CD14-positive monocyte (primary cell): Measurements from ENCODE around the gene CARNS1. TPM values are rescaled to one million over a fixed set of nuclear protein-coding genes. Genes with fewer than 3 reads are reported as not detected.

Experiments
- DNase-seq, 3 donors: peaks; one replicate each; pipeline ENCODE4 v3.0.0-alpha.2; 2011 to 2022
- H2AFZ ChIP-seq: 2 replicates; pipeline ENCODE4 v1.6.0; 2012; ENCODE audit warnings: mild to moderate bottlenecking, low read depth, low read length, inconsistent platforms; ENCODE audit not compliant: insufficient read depth, poor library complexity, severe bottlenecking
- H3K27ac ChIP-seq, 2 donors: 1 replicate in 1 of 2; 2 replicates in 1 of 2; pipeline ENCODE4 v1.5.1; 2012 to 2013; ENCODE audit warnings: low read length in 2 of 2, control low read depth in 1 of 2, inconsistent platforms in 1 of 2, low read depth in 1 of 2, mild to moderate bottlenecking in 1 of 2
- H3K27me3 ChIP-seq, 2 donors: one replicate each; pipeline versions ENCODE4 v1.6.0 to v1.6.1; 2011 to 2013; ENCODE audit warnings: low read length in 2 of 2; ENCODE audit not compliant: control insufficient read depth in 2 of 2, insufficient read depth in 2 of 2
- H3K36me3 ChIP-seq, 2 donors: replicated peaks in 1 of 2; 1 replicate in 1 of 2; 2 replicates in 1 of 2; pipeline versions ENCODE4 v1.5.1 to v1.6.1; 2012 to 2013; ENCODE audit warnings: low read length in 2 of 2, control low read depth in 1 of 2, inconsistent platforms in 1 of 2, mild to moderate bottlenecking in 1 of 2; ENCODE audit not compliant: insufficient read depth in 2 of 2, control insufficient read depth in 1 of 2
- H3K4me1 ChIP-seq, 2 donors: 1 replicate in 1 of 2; 2 replicates in 1 of 2; pipeline versions ENCODE4 v1.5.1 to v1.6.1; 2012 to 2013; ENCODE audit warnings: low read length in 2 of 2, control low read depth in 1 of 2, inconsistent platforms in 1 of 2, mild to moderate bottlenecking in 1 of 2, moderate library complexity in 1 of 2; ENCODE audit not compliant: insufficient read depth in 2 of 2, control insufficient read depth in 1 of 2
- H3K4me2 ChIP-seq: replicated peaks from 2 replicates; pipeline ENCODE3; 2012; ENCODE audit warnings: low read length, moderate library complexity, mild to moderate bottlenecking; ENCODE audit not compliant: poor library complexity, severe bottlenecking; ENCODE audit errors: extremely low read depth
- H3K4me3 ChIP-seq, 3 experiments: fragments of 200-600 bp in 1 of 3; sonication (generic) in 1 of 3; replicated peaks in 1 of 3; 1 replicate in 2 of 3; 2 replicates in 1 of 3; pipeline ENCODE4 v1.5.1; 2011 to 2013; ENCODE audit warnings: low read length in 3 of 3, mild to moderate bottlenecking in 3 of 3, control low read depth in 2 of 3, low read depth in 2 of 3, inconsistent platforms in 1 of 3, moderate library complexity in 1 of 3
- H3K79me2 ChIP-seq: 2 replicates; pipeline ENCODE4 v1.6.0; 2012; ENCODE audit warnings: mild to moderate bottlenecking, control low read depth, inconsistent platforms, low read length, moderate library complexity; ENCODE audit not compliant: insufficient read depth
- H3K9ac ChIP-seq: 2 replicates; pipeline ENCODE4 v1.6.0; 2017; ENCODE audit warnings: low read length, mild to moderate bottlenecking; ENCODE audit not compliant: insufficient read depth, poor library complexity, severe bottlenecking
- H3K9me3 ChIP-seq, 2 donors: replicated peaks in 1 of 2; 1 replicate in 1 of 2; 2 replicates in 1 of 2; pipeline versions ENCODE4 v1.5.1 to v1.6.1; 2012 to 2013; ENCODE audit warnings: low read length in 2 of 2, control low read depth in 1 of 2; ENCODE audit not compliant: control insufficient read depth in 1 of 2, insufficient read depth in 1 of 2
- H4K20me1 ChIP-seq: 2 replicates; pipeline ENCODE4 v1.6.0; 2012; ENCODE audit warnings: mild to moderate bottlenecking, low read length, control low read depth, moderate library complexity; ENCODE audit not compliant: insufficient read depth
- H3K27ac Mint-ChIP-seq, 7 donors: one replicate each; pipeline ENCODE4 v1.8.0; 2020; ENCODE audit warnings: mild to moderate bottlenecking in 7 of 7, mixed read lengths in 7 of 7, moderate library complexity in 6 of 7, inconsistent platforms in 2 of 7
- H3K27me3 Mint-ChIP-seq, 3 donors: one replicate each; pipeline ENCODE4 v1.8.0; 2021 to 2022; ENCODE audit warnings: low read depth in 3 of 3, mild to moderate bottlenecking in 3 of 3, mixed read lengths in 3 of 3, moderate library complexity in 3 of 3, inconsistent platforms in 1 of 3
- H3K36me3 Mint-ChIP-seq, 2 donors: one replicate each; pipeline ENCODE4 v1.8.0; 2020; ENCODE audit warnings: mixed read lengths in 2 of 2, inconsistent platforms in 1 of 2, mild to moderate bottlenecking in 1 of 2
- H3K4me1 Mint-ChIP-seq: one replicate; pipeline ENCODE4 v1.8.0; 2020; ENCODE audit warnings: mild to moderate bottlenecking, mixed read lengths
- H3K4me3 Mint-ChIP-seq, 2 donors: one replicate each; pipeline ENCODE4 v1.8.0; 2020; ENCODE audit warnings: mild to moderate bottlenecking in 2 of 2, mixed read lengths in 2 of 2, moderate library complexity in 1 of 2
- H3K9me3 Mint-ChIP-seq, 7 donors: one replicate each; pipeline ENCODE4 v1.8.0; 2020 to 2022; ENCODE audit warnings: mixed read lengths in 7 of 7, mild to moderate bottlenecking in 6 of 7, moderate library complexity in 6 of 7, inconsistent platforms in 2 of 7
- CTCF ChIP-seq: fragments of 200-600 bp; IDR thresholded peaks from one replicate; pipeline ENCODE4 v1.8.0; 2022; ENCODE audit warnings: antibody characterized with exemption, mild to moderate bottlenecking
- WGBS: methylation state at CpG from one replicate; pipeline ENCODE4 v1.1.5; 2013; ENCODE audit warnings: missing lambda C conversion rate; ENCODE audit not compliant: insufficient coverage; 5-methylcytosine and 5-hydroxymethylcytosine counted together
- intact Hi-C, 2 donors: fragments of 100-400 bp; cut with micrococcal nuclease; formaldehyde crosslinking; loops; one replicate each; pipeline versions ENCODE4 v1.15.0 to v1.15.1; 2023
- polyA plus RNA-seq, 3 donors: library from polyadenylated mRNA; depleted of rRNA in 1 of 3; unstranded in 2 of 3; stranded (reverse) in 1 of 3; fragments of 300-500 nt in 2 of 3; fragments of >200 nt in 1 of 3; fragmentation: Illumina TruSeq in 2 of 3; gene quantifications; 1 replicate in 2 of 3; 2 replicates in 1 of 3; pipeline ENCODE4 v1.2.3, GENCODE V29; 2012 to 2021

Gene CARNS1
- polyA plus RNA-seq, 3 donors = 0.09 TPM; not detected in 2

- Histone ChIP-seq H3K9ac (no peak within 1 kb of the TSS), H3K4me2 (no peak within 1 kb of the TSS), H3K9me3 (no peaks in the 10 kb centered on the region), H2AFZ (no peak within 1 kb of the TSS), H3K4me3 (no peak within 1 kb of the TSS), H4K20me1 (no peaks in the 10 kb centered on the region), H3K4me1 (peaks cover 25 to 41% of the 10 kb centered on the region in 2 donors), H3K79me2 (no peaks in the 10 kb centered on the region), H3K27me3 (no peaks in the 10 kb centered on the region), H3K36me3 (no peaks in the 10 kb centered on the region), H3K27ac (no peak within 1 kb of the TSS)
- peaks cover 0 to 2% (median 2%) of the 10 kb centered on the region in 3 donors for H3K27me3 Mint-ChIP-seq
- intact Hi-C loops = no loop called here
- no peaks in the 10 kb centered on the region for H3K36me3 Mint-ChIP-seq
- no peak for DNase-seq
- no peak within 1 kb of the TSS for H3K4me3 Mint-ChIP-seq
- H3K27ac Mint-ChIP-seq = no peak within 1 kb of the TSS
- H3K4me1 Mint-ChIP-seq = peaks cover 23% of the 10 kb centered on the region
- WGBS = 88% methylated on average over 28 of the region's 33 CpGs
- no peak for TF ChIP-seq CTCF
- H3K9me3 Mint-ChIP-seq = no peaks in the 10 kb centered on the region
Measured at GRCh38 chr11:67452141-67452952, 36.9 kb downstream of the CARNS1 start, which contains the start of gene GPR152. GPR152 (minus strand) TSS chr11:67452729; CDS start chr11:67452724, 5 bp downstream.

GRCh38 chr11:67453816-67454732, 38.6 kb downstream of the CARNS1 start:
- H3K4me1 Mint-ChIP-seq = peaks cover 16% of the 10 kb centered on the region
- Histone ChIP-seq H3K4me3 (no peak overlapping the region), H3K27ac (no peak overlapping the region), H2AFZ (no peak overlapping the region), H3K79me2 (no peaks in the 10 kb centered on the region), H3K4me2 (no peak overlapping the region), H3K9me3 (no peaks in the 10 kb centered on the region), H3K9ac (no peak overlapping the region), H3K4me1 (peaks cover 17 to 29% of the 10 kb centered on the region in 2 donors), H3K36me3 (no peaks in the 10 kb centered on the region), H3K27me3 (no peaks in the 10 kb centered on the region), H4K20me1 (no peaks in the 10 kb centered on the region)
- H3K36me3 Mint-ChIP-seq = no peaks in the 10 kb centered on the region
- no peak for TF ChIP-seq CTCF
- 83% methylated on average over 11 of the region's 21 CpGs for WGBS
- no peak overlapping the region for H3K27ac Mint-ChIP-seq
- H3K9me3 Mint-ChIP-seq = no peaks in the 10 kb centered on the region
- no peak for DNase-seq
- intact Hi-C loops = no loop called here
- no peak overlapping the region for H3K4me3 Mint-ChIP-seq
- peaks cover 0 to 4% (median 2%) of the 10 kb centered on the region in 3 donors for H3K27me3 Mint-ChIP-seq
